HG02938 (cell line): ENCODE data around the gene TMEM132D.

Experiments used
- ATAC-seq: cut with Tn5 transposase; IDR thresholded peaks from one replicate; pipeline ENCODE4 v1.9.1; 2021; ENCODE audit warnings: mild to moderate bottlenecking, moderate library complexity; ENCODE audit not compliant: unreplicated experiment

Gene TMEM132D

DNA sequence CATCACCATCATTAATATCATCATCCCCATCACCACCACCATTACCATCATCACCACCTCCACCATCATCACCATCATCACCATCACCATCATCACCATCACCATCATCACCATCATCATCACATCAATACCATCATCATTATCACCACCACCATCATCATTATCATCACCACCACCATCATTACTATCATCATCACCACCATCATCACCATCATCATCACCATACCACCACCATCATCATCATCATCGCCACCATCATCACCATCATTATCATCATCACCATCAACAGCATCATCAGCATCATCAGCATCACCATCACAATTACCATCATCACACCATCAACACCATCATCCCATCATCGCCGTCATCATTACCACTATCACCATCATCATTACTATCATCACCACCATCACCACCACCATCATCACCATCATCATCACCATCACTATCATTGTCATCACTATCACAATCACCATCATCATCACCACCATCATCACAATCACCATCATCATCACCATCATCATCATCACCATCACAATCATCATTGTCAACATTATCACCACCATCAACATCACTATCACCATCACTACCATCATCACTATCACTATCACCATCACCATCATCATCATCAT lies 767.0 kb downstream of the TMEM132D start:
- ATAC-seq, result no peak

DNA sequence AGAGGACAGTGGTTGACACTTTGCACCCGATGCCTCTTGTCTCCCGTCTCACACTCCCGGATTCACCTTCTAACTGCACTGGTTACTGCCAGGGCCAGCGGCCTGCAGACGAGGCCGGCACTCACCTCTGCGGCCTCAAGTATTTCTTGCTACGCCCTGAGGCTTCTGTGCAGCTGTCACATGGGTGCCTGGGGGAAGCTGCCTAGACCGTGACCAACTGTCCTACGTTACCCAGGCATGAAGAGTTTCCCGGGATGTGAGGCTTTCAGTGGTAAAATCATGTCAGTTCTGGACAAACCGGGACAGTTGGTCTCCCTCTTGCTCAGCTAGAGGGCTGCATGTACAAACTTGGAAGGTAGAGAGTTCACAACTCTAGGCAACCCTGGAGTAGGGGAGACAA lies 776.1 kb downstream of the TMEM132D start:
- ATAC-seq, result no peak

DNA sequence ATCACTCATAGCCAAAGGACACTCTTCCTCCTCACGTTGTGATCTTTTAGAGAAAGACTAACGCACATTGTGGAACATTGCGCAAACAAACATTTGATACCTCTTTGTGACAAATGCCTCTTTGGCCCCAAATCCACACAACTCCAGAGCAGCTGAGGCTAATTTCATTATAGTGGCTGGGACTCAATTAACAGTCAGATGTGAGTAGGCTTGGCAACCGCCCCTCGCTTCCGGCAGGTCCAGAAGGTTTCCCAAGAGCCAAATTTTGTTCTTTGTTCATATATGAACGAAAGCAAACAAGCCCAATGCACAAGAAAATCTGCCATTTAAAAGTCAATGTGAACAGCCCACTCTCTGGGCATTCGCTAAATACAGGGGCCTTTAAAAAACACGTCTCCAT lies 776.6 kb downstream of the TMEM132D start:
- no peak for ATAC-seq

DNA sequence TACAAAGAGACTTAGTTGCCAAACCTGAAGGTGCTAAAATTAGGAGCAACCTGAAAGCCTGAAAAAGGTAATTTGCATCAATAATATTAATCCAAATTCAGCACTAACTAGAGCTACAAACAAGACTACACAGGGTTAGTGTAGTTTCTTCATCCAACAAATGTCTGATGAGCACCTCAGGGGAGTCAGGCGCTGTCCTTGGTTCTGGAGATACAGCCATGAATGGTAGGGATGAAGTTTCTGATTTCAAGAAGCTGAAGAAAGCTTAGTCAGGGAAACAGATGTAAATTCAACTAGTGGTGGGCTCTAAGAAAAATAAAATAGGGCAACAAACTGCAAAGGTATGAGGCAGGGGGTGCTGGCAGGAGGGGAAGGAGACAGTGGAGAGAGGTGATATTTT lies 784.3 kb downstream of the TMEM132D start:
- ATAC-seq, result no peak

DNA sequence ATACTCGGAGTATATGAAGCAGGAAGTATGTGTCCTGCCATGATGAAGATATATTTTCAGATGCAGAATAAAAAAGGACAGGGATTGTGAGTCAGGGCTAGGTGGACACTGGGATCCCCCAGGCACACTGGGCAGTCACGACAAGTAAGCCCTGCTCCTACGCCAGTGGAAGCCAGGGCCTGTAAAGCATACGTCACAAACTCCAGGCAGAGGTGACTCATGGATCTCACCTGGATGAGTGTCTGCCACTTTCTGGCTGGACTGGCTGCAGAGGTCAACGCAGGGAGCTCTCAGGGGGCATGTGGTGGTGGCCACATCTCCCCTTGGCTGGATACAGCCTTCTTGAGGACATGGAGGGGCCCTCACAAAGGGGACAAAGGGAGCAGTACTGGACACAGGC lies 788.3 kb downstream of the TMEM132D start:
- no peak for ATAC-seq

DNA sequence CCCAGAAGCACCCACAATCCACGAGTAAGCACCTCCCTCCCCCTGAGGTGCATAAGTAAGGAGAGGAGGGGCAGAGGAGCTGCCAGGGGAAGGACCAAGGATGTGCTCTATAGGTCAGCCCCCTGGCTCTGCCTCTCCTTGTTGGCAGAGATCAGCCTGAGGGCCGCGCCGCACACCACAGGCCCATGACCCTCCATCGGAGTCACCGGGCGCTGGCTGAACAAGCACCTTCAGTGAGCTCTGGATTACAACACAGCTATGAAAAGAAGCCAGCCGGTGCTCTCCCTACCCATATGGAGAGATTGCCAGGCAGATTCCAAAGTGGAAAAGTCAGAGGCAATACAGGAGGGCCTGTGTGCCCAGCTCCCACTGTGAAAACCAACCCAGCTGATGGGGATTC lies 793.2 kb downstream of the TMEM132D start:
- no peak for ATAC-seq

DNA sequence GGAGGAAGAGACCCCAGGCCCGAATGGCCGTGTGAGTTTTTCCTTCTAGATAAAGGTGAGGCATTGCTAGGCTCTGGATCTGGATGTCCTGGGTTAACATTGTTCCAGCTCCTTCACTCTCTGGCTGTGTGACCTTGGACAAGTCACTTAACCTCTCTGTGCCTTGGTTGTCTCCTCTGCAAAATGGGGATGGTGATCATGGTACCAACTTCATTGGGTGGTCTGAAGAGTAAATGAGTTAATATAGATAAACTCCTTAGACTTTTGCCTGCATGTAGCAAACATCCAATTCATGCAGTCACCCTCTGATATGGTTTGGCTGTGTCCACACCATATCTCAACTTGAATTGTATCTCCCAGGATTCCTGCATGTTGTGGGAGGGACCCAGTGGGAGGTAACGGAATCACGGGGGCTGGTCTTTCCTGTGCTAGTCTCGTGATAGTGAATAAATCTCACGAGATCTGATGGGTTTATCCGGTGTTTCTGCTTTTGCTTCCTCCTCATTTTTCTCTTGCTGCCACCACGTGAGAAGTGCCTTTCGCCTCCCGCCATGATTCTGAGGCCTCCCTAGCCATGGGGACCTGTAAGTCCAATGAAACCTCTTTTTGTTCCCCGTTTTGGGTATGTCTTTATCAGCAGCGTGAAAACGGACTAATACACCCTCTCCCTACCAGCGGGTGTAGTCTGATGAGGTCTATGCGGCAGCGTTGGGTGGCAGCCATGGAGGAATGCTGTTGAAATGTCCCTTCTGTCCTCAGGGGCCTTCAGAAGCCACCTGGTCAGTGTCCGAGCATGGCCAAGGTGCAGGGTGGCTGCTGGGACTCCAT lies 794.4 kb downstream of the TMEM132D start:
- no peak for ATAC-seq

DNA sequence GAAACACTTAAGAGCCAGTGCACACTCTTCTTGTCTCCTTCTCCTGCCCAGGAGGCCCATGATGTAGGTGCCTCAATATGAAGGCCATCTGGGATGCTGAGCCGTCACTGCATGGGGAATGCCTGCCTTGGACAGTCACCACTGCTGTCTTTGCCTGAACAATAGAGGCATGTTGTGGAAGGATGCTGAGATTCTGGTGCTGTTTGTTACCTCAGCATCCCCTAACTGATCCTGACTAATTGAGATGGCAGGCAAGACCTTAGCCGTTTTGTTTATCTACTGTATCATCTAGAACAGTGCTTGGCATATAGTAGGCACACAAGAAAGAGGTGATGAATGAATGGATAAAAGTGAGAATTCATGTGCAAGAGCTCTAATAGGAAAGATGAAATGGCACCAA lies 797.1 kb downstream of the TMEM132D start:
- ATAC-seq, result no peak

DNA sequence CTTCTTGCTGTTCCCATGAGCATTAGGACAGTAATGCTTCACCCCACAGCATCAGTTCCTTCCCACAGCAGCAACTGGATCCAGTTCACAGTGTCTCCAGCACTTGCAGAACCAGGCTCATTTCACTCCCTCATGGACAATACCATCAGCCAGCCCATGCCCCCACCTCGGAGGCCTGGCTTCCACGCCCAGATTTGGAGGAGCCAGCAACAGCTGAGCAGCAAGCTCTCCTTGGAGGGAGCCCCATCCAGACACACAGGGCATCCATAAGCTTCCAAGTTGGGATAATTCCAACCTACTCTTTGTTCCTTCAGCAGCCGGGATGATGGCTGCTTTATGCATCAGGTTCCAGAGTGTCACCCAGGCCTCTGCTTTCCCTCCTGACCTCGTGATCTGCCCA lies 800.6 kb downstream of the TMEM132D start:
- ATAC-seq, result no peak

DNA sequence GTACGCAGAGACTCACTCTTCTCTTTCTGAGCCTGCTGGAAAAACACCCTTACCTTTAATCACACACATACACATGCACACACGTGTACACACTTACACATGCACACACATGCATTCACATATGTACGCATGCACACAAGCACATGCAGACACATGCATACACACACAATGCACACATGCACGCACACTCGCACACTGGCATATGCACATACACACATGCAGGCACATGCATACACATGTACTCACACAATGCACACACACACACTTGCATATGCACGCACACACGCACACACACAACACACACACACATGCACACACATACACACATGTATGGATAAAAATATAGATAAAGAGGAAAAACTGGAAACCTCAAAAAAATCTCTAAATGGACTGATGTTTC lies 801.6 kb downstream of the TMEM132D start:
- ATAC-seq, result no peak

DNA sequence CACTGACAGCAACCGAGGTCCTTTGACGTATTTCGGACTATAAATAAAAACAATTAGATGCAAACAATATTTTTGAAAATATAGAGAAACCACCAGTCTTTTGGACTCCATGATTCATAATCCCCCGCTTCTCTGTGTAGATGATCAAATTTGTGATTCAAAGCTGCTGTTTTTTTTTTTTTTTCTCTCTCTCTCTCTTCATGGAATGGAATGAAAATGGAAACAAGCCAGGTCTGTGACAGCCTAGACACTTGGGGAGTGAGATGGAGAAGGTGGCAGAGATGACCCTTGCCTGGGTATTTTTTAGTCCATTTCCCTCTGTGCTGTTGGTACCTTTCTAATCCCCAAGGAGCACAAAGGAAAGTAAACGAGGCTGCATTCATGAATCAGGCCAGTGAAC lies 802.0 kb downstream of the TMEM132D start:
- no peak for ATAC-seq

DNA sequence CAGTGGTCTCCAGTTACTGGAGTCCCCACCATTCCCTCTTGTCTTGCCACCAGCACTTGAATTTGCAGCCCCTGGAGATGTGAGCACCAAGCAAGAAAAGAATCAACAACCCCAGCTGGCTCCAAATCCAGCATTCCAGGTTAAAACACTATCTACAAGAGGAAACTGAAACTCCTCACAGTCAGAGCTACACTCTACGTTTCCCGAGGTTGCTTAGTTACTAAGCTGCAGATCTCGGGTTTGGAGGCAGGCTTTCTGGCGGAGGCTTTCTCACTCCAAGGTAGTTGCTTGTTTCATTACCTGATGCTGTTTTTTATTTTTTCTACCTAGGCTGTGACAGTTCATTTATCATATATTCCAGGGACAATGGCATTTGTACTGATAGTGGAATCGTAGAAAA lies 802.4 kb downstream of the TMEM132D start:
- ATAC-seq, result no peak

DNA sequence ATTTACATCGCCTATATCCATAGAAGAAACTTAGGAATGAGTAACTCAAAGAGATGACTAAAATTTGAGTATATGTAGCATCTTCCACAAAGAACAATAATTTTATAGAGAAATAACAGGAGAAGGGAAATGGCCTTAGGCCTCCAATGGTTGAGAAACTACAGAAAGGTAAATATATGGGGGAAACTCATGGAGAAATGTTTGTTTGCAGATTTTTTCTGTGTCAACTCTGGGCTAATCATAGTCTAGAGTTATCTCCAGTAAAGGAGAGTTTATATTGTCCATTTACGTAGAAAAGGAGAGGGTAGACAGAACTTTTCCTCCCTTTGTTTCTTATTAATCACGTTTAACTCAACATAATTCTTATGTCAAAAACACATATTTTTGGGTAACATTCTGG lies 806.4 kb downstream of the TMEM132D start:
- no peak for ATAC-seq

DNA sequence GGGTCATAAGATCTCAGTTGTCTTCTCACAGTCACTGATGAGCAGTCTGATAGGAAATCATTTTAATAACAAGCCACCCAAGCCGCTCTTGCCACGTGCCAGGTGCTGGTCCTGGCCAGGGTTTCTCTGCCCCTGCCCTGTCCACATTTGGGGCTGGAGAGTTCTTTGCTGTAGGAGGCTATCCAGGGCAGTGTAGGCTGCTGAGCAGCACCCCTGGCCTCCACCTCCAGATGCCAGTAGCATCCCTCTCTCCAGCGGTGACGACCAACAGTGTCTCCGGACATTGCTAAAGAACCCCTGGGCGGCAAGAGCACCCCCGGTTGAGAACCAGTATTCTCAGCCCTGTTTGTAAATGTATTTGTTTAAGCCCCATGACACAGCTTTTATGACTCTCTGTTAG lies 806.9 kb downstream of the TMEM132D start:
- ATAC-seq, result no peak

DNA sequence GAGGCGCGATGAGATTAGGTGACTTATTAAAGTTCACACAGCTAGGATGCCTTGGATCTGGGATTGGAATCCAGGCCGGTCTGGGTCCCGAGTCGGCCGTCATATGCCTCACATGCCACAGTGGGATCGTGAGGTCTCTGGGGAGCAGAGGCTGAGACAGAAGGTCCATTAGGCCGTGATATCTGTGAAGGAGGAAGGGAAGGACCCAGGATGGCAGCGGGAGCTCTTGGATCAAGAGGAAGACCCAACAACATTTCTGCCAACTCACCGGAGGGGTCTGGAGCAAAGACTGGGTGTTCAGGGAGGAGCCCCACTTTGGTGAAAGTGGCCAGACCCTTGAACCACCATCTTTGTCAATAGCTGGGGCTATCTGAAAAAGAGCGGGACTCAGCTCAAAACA lies 807.6 kb downstream of the TMEM132D start:
- no peak for ATAC-seq

DNA sequence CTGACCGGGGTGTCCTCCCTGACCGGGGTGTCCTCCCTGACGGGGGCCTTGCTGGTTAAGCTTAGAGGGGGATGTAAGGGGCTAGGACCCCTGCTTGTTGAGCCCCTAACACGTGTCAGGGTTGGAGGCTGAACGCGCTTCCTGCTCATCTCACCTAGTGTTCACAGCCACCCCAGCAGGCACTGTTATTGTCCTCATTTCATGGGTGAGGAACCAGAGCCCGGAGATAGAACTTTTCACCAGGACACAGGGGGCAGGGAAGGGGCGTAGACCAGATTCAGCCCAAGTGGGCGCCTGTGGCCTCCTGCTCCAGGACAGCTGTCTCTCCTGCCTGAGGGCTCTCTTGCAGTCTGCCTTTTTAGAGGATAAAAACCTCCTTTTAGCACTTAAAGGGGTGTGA lies 814.2 kb downstream of the TMEM132D start:
- ATAC-seq, result no peak

DNA sequence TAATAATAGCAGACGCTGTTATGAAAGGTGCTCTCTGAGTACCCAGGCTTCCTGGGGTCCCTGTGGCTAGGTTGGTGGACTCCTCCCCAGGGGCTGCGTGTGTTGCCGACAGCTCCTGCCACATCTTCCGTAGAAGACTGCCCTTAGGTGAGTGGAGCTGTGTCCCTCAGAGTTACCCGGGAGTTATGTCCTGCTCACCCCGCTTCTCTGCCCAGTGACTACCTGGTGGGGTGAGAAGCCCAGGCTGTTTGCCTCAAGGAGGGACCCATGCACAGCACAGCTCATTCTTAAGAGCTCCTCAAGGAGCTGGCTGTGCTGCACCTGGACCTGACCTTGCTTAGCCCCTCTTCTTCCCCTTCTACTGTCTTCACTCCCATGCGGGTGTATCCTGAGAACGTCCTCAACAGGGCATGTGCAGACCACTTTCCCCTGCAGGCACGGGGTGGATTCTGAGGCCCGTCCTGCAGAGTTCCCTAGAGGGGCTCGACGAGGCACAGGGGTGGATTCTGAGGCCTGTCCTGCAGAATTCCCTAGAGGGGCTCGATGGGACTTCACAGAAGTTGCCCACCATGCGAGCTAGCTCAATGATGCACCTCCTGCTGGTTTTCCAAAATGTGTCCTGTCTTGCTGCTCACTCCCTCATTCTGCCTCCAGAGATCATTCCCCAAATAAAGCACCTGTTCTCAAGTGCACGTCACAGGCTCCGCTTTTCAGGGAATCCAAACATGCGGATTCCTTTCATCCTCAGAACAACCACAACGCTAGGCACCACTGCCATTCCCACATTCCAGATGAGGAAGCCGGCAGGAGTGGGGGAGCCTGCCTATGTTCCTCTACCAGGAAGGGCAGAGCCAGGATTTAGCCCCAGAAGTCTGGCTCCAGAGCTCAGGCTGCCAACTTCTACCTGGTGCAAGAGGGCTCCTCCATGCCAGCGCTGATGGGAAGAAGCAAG lies 818.7 kb downstream of the TMEM132D start:
- ATAC-seq, result no peak

DNA sequence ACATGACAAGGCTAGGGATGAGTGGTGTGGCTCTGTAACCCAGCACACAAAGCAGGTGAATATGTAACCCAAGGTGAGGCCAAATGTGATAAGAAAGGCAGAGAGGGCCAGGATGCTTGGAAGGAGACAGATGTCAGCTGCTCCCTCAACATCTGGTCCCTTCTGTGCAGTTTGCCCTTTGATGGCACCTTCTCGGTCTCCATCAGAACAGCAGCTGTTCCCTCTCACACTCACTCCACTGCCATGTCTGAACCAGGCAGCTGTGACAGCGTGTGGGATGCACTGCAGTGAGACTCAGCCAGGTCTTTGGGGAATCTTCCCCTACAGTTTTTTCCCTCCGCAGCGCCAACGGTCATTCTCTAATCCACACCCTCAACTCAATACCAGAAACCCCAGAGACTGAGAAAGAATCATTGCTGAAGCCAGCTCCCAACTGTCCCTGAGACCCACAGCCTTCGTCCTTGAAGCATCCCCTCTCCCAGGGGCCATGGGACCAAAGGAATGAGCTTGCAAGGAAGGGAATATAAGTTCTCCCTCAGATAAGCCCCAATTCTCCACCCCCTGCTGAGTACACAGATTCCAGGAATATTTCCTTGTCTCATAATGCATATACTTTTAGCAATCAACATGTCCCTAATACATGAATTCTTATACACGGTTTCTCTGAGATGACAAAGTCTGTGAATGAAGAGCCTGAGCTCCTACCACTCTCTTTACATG lies 820.5 kb downstream of the TMEM132D start:
- ATAC-seq, result no peak

DNA sequence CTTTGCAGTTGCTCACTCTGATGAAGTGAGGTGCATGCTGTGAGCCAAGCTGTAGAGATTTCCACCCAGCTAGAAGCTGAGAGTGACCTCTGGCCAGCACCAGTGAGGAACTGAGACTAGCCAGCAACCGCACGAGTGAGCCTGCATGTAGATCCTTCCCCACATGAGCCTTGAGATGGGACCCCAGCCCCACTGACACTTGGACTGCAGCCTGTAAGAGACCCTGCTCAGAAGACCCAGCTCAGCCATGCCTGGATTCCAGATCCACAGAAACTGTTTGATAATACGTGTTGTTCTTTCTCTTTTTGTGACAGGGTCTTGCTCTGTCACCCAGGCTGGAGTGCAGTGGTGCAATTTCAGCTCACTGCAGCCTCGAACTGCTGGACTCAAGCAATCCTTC lies 821.4 kb downstream of the TMEM132D start:
- ATAC-seq, result no peak

DNA sequence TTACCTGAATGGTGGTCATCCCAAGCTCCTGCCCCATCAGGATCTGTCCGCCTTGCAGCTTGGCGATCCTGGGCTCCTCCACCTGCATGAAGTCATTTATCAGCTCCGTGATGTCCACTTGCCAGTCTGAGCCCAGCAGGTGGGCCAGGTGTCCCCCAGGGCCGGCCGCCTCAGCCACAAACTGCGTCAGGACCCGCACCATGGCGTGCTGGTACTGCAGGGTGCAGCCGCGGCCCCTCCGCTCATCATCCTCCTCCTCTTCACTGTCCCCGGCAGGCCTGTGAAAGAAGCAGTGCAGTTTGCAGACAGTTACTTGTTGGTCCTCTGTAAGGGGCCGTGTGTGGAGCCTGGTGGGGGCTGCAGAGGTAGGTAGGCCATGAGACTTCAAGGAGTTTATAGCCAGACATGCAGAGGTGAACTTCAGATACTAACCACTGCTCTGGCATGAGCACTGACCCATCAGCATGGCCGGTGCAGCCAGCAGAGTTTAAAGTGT lies 822.0 kb downstream of the TMEM132D start:
- no peak for ATAC-seq

DNA sequence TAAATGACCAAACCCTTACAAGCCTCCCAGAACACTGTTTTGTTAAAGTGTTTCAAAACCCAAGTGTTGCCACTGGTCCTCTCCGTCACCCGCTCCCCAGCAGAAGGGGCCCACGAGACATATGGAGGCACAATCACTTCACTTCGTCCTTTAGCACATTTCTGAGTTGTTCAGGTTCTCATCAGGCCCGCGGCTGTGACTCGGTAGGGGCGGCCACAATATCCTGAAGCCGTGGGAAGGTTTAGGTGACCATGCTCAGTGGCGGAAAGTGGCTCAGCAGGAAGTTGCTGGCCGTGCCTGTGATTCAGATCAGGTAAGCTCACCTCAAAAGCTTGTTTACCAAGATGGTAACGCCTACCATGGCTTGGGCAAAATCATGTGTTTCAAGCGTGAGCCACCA lies 823.0 kb downstream of the TMEM132D start:
- ATAC-seq, result no peak
